Activated CD4-positive, alpha-beta T cell treated with anti-CD3 and anti-CD28 coated beads, Interleukin-10, Interleukin-2, amounts not matched to agents 100 ng/mL and 50 ng/mL, durations not matched to agents 16 hours and 8 hours (primary cell): ENCODE measurements around the gene GRIN2C.

Source experiments
- DNase-seq: peaks from one replicate; pipeline ENCODE4 v3.0.0-alpha.2; 2020

GRIN2C gene

DNA sequence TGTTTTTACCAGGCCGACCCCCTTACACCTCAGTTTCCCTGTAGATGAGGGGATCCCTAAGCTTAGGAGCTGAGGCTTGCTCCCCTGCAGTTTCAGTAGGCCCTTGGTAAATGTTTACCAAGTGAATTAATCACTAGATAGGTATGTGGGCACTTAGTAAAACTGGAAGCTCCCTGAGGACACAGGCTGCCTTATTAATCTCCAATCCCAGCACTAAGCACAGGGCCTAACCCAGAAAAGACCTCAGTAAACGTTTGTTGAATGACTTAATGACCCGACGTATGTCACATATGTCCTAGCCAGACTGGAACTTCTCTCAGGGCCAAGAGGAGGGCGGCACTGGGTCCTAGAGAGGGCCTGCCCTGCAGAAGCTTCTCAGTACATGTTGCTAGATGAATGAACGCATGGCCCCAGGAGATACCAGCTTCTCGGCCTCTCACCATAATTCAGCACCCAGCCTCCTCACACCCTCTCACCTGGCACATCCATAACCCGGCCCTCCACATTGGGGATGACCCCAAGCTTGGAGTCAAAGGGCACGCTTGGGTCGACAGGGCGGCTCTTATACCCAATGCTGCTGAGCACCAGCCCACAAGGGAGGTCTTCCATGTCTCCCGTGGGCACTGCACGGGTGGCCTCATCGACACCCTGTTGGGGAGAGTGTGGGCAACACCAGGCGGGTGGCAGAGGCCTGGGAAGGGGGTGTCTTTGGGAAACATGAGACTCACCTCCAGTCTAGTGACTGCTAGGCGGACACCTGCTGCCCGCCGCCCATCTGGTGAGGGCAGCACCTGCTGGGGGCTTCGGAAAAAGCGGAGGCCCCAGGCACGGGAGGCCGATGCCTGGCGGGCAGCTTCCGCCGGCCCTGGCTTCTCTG lies 4.0 kb upstream of the GRIN2C start:
- DNase-seq, result no peak

DNA sequence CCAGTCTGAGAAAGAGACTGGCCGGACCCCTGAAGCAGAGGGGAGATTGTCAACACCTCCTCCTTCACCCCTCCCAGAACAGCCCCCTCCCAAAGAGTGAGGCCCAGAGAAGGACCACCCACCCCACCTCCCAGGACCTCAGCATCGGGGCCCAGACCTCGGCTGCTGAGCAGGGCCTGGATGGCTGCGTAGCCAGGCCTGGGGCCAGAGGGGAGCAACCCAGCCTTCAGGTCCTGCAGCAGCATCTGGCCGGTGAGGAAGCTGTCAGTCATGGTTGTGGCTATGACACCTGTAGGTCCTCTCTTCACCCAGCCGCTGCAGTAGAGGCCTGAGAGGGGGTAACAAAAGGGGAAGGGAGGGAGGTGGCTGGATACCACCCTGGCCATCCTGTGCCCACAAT lies 3.2 kb upstream of the GRIN2C start:
- no peak for DNase-seq

DNA sequence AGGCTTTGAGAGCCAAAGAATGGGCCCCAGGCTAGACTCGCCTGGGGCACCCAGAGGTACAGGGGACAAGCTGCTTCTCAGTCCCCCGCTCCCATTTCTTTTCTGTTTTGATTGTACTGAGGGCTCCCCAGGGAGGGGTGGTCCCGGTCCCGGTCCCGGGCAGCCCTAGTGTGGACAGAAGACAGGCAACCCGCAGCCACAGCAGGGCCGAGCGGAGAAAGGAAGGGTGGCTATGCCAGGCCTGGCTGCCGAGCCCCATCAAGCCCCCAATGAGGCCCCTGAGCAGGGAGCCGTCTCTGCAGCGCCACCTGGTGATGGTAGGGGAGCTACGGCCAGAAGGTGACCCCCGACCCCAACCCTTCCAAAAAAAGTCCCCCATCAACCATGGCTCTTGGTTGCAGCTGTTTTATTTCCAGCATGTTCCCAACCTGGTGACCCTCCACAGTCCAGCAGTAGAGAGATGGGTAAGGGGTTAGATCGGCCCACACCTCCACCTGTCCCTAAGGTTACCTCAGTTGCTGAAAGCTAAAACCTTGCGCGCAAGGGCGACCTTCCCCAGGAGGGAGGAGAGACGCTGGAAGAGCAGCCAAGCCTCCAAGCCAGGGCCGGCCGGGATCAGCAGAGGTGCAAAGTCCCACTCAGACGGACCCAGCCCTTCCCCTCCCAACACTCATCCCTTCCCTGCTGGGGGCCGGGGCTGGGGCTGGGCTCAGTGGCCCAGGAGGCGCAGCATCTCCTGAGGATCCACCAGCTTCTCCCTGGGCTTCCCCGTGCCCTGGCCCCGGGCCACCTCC lies 2.6 kb upstream of the GRIN2C start:
- DNase-seq, result peak; percentile 63

DNA sequence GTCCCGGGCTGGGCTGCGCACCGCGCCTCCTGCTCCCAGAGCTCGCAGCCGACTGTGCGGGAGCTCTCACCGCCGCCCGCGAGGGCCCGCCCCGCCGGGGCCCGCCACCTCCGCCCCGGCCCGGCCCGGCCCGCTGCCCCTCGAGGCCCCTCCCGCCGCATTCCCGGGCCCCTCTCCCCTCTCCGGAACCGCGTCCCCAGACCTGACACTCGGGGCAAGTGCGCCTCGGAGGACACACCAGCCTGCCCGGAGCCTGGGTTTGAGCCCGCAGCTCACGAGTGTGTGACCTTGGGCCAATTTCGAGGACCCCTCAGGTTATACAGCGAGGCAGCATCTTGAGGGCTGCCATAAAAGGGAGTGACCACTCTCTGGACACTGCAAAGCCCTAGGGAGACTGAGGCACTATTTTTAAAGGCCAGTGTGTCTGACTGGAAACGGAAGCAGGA lies 2.0 kb upstream of the GRIN2C start:
- no peak for DNase-seq

DNA sequence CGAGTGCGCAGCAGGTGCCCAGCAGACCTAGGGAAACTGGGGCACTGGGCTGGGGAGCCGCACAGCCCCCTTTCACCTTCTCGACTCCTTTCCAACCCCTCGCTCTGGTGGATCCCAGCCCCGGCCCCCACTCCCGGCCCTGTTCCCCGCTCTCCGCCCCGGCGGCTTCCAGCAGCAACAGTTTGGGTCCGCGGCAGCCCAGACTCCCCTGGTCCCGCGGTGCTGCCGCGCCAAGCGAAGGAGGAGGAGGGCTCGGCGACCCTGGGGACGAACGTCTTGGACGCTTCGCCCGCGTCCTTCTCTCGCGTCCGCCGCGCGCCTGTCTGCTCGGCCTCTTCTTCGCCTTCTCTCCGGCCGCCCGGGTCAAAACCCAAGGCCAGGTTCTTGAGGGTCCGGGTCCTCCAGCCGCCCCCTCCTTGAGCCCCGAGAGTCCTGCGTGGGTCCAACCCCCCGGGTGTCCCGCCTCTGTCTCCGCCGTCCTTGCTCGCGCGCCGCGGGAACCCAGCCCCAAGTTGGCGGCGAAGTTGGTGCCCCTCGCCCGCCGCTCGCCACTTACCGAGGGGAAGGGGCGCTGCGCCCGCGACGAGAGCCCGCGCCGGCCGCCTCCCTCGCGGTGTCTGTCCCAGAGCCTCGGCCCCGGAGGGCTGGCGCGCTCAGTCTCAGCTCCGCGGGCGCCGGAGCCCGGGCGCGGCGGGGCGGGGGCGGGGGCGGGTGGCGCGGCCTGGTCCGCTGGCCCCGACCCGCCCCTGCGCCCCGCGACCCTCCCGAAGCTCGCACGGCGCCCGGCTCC lies 1.4 kb upstream of the GRIN2C start:
- DNase-seq, result no peak

DNA sequence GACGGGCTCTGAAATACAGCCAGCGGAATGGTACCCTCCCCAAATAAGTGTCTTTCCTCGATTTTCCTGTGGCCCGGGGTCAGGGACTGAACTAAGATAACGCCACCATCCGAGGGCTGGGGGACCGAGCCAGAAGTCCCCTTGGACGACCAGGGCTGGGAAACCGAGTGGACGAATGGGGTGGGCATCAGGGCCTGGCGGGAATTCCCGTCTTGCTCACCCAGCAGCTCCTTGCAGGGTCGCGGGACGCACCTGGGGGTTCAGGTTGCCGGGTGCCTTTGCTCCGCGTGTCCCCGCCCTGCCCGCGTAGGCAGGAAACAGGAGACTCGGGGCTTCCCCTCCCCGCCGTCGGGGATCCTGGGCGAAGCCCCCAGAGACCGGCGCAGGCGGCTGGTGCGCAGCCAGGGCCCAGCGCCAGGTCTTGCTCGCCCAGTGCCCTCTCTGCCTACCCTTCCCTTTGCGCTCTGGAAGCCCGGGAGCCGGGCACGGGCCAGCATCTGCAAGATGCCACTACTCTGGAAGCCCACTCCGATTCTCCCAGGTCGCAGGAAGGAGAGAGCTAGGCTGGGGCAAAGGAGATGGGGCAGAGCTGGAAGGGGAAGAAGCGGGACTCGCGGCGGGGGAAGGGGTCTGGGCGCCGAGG lies 665 bp upstream of the GRIN2C start:
- DNase-seq, result no peak

DNA sequence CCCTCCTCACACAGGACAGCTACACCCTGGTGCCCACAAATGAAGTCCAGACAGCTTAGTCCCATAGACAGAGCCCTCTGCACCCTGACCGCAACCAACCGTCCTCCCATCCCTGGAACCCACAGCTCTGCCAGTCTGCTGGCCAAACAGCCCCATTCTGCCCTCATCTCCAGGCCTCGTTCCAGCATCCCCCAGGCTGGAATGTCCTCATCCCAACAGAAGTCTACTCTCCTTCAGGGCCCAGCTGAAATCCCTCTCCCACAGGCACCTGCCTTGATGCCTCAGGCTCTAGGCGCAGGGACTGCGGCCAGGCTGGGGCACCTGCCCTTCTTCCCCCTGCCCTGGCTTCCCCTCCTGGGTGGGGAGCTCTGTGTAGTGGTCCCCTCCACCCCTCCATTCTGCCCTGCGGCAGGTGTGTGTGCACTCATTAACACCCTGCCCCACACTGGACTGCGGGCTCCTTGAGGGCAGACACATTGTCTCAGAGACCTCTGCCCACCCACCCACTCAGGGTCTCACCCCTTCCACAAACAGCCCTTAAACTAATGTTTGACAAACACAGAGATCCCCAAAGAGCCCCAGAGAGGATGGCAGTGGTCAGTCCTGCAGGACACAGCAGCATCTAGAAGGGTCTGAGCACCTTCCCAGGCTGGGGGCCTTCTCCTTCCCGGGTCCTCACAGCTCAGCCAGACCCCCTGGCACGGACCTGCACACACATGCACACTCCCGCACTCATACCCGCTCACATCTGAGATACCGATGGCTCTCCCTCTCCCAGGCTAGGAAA lies 820 bp downstream of the GRIN2C start:
- DNase-seq, result no peak

DNA sequence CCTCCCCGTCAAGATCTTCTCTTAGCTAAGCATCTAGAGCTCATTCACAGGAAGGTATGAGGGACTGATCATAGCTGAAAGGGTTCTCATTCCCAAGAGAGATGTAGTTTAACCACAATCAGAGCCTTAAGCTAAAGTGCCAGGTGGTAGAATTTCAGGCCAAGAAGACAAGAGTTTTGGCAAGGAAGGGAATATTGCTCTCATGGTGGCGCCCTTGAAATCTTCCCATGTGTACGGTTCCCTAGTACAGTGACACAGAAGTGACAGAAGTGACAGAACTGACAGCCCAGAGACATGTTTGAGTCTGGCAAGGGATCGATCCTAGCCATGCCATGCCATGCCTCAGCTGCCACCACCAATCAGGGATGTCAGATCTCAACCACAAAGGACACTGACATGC lies 2.5 kb downstream of the GRIN2C start:
- DNase-seq, result no peak

DNA sequence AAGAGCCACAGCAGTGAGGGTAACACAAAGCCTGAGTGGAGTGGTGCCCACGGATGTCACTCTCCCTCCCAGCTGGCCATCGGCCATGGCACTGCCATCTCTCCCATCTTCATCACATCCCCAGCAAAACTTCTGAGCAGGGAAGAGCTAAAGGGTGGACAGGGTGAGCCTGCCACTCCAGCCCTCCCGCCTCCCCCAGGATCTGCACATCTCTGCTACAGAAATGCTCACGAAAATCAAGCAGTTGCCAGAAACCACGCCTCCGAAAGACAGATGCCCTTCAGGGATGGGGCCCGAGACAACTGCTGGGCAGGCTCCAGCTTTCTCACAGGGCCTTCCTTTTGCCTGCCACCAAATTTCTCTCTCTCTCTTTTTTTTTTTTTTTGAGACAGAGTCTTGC lies 3.6 kb downstream of the GRIN2C start:
- DNase-seq, result no peak

DNA sequence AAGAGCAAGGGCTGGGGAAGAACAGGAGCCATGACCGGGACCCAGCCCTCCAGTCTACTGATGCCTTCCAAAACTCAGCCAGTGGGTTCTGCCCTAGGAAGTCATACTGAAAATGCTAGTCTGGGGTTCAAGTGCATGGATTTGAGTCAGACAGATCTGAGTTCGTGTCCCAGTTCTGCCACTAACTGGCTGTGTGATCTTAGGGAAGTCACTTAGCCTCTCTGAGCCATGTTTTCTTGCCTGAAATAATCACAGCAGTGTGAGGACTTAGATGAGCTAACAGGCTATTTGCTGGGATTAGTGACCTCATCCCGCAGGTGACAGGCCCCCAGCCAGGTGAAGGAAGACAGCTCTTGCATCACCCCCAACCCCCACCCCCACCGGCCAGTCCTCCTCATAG lies 4.4 kb downstream of the GRIN2C start:
- no peak for DNase-seq

DNA sequence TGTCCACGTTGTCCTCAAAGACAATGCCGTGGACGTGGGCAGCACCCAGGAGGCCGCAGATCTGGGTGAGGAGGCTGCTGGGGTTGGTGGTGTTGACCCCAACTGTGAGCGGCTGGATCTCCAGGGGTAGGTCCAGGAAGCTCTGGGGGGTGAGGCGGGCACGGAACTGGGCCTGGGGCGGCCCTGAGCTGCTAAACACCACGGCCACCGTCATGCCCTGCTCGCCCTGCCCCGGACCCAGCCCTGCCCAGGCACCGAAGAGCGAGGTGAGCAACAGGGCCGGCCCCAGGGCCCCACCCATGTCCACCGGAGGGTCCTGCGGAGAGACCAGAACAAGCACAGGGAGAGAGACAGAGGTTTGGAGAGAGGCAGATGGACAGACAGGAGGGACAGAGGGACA lies 4.9 kb downstream of the GRIN2C start:
- no peak for DNase-seq

DNA sequence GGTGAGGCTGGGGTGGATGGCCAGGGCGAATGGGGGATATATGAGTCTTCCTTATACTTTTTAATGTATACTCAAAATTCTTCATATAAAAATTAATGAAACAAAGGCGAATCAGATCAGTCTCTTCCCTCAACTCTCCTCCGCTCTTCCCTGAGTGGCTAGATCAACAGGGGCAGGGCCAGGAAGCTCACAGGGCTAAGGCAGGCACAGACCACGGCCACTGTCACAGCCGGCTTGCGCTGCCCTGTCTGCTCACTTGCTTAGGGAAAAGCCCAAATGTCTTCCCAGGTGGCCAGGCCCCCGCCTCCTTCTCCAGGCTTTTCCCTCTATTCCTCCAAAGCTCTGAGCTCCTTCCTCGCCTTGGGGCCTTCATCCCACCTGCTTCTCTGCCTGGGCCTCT lies 6.0 kb downstream of the GRIN2C start:
- DNase-seq, result no peak

DNA sequence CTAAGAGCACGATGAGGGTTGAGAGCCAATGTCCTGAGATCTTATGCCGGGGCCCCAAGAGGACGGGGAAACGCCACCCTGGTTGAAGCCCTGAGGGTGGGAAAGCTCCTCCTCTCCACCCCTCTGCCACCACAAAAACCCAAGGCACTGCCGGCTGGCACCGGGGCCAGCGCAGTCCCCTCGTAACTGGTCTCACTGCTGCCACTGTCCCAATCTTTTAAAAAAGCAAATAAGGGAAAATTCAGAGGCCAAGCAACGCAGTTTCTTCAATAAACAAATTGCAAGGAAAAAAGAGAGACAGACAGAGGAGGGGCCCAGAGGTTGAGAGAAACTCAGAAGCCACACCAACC lies 6.7 kb downstream of the GRIN2C start:
- DNase-seq, result no peak

DNA sequence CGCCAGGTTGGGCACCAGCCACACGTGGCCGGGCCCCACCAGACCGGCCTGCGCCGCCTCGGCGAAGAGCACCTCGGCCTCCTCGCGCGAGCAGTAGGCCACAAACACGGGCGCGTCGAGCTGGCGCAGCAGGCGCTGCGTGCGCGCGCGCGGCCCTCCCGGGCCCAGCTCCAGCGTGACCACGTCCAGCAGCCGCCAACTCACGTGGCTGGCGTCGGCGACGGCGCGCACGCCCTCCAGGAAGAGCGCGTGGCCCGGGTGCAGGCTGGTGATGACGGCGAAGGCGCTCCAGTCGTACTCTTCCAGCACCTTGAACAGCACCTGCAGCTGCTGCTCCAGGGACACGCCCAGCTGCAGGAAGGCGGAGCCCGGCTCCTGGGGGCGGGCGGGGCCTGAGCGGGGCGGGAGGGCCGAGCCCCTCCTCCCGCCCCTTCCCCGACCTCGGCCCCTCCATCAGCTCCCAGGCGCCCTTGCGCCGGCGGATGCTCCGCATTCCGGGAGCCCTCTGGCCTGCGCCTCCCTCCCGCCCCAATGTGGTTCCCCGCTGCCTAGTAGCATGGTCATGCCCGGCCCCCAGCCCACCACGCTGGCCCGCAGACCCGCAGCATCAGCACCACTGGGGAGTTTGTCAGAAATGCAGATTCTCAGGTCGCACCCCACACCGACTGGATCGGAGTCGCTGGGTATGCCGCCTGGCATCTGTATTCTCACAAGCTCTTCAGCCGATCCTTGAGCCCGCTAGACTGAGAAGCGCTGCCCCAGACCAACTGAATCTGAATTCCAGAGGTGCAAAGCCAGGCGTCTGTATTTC lies 7.2 kb downstream of the GRIN2C start:
- DNase-seq, result peak; percentile 71

DNA sequence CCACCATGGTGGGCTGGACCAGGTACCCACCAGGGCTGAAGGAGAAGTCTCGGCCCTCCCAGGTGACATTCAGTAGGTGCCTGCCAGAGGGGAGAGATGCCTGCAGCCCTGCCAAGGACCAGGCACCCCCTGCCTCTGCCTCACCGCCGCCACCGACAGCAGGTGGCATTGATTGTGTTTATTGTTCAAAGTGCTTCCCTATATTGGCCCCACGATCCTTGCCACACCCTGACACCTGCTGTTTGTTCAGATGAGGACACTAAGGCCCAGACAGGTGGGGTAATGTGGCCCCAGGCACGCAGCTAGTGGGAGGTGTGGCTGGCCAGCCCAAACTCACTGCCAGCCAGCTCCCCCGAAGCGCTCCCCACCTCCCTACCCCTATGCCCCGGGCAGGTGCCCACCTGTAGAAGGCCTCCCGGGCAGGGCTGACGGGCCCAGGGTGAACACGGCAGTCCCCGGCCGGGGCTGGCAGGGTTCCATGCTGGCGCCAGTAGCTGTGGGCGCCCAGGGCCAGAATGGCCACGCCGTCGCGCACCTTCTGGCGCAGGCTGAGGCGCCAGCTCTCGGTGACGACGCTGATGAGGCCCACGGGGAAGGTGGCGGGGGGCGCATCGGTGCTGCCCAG lies 8.0 kb downstream of the GRIN2C start:
- no peak for DNase-seq

DNA sequence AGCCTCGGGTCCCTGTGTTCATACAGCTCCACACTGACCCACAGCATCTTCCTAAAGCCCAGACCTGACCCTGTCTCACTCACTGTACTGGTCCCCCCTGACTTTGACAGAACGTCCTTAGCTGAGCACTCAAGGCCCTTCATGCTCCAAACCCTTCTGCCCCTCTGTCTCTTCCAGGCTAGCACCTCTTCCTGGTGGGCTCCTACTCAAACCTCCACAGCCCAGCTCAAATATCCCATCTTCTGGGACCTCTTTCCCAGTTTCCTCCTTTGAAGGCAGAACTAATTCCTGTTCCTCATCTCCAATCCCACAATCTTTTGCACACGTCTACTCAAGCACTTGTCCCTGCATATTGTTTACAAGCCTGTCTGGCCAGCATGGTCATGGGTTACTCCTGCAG lies 8.8 kb downstream of the GRIN2C start:
- no peak for DNase-seq

DNA sequence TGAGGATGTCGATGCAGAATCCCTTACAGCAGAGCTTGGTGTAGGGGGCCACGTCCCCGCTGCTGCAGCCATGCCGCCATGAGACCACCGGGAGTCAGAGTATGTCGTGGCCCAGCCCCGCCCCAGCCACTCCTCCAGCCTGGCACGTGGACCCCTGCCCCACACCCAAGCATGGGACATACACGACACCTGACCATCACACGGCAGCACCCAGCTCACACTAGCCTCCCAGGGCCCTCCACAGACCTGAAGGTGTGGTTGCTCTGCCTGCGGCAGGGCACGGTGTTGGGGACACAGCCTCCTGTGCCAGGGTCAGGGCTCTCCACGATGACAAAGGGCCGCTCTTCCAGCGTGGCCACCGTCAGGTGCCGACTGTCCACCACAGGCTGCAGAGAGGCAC lies 9.4 kb downstream of the GRIN2C start:
- no peak for DNase-seq

DNA sequence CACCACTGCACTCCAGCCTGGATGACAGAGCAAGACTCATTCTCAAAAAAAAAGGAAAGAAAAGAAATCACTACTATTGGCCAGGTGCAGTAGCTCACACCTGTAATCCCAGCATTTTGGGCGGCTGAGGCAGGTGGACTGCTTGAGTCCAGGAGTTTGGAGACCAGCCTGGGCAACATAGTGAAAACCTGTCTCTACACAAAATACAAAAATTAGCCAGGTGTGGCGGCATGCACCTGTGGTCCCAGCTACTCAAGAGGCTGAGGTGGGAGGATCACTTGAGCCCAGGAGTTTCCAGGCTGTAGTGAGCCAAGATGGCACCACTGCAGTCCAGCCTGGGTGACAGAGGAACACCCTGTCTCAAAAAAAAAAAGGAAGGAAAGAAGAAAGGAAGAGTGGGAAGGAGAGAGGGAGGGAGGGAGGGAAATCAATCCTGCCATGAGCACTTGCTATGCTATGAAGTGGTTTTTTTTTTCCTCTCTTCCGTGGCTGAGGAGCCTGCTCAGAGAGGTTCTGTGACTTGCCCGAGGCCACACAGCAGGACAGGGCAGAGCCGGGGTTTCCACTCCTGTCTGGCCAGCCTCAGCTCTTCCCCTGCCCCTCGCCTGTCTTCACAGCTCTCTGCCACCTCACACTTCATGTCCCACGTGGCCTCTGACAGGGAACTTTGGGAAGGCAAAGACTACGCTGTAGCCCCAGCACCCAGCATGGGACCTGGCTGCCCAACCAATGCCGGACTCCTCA lies 10.9 kb downstream of the GRIN2C start:
- DNase-seq, result no peak

DNA sequence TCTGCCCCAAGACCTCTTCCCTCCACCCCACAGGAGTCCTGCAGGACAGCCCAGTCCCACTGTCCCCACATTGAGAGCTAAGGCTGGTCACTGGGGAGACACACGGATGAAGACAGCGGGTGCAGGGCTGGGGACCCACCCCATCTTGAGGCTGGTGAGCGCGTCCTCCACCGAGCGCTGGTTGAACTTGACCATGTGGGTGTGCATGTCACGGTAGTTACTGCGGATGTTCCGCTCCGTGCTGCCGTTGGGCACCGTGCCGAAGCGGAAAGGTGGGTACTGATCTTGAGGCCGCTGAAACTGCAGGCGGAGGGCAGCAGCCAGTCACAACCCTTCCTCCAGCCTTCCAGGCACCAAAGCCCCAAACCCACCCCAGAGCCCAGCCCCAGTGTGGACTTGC lies 13.1 kb downstream of the GRIN2C start:
- DNase-seq, result no peak

DNA sequence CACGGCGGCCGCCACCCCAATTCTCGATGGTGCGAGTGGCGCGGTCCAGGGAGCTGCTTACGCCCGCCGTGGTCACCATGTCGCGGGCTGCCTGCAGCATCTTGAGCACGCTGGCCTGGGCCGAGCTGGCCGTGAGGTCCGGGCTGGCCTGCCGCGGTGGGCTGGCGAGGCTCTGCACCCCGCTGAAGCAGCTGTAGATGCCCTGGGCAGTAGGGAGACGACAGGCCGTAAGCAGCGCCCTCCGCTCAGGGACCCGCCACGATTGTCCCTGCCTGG lies 16.4 kb downstream of the GRIN2C start:
- DNase-seq, result no peak
